Left lung (tissue), 10 donors: Measurements from ENCODE around the gene TSPOAP1. TPM values are rescaled to one million over a fixed set of nuclear protein-coding genes. Genes with fewer than 3 reads are reported as not detected.

ENCODE experiments used
- ATAC-seq: fragments of 200-7000 bp; cut with Tn5 transposase; one replicate; pipeline ENCODE4 v1.9.1; 2020; ENCODE audit warnings: moderate library complexity
- DNase-seq, 4 donors: peaks; one replicate each; pipeline ENCODE4 v3.0.0-alpha.2; 2013 to 2020
- H3K27ac ChIP-seq, 2 donors: fragments of 200-600 bp; sonication (generic) in 1 of 2; one replicate each; pipeline versions ENCODE4 v1.5.0 to v1.8.0; 2020 to 2021
- H3K27me3 ChIP-seq, 2 donors: fragments of 200-600 bp; sonication (generic) in 1 of 2; one replicate each; pipeline versions ENCODE4 v1.5.0 to v1.8.0; 2020 to 2021
- H3K36me3 ChIP-seq, 2 donors: fragments of 200-600 bp; sonication (generic) in 1 of 2; one replicate each; pipeline versions ENCODE4 v1.5.0 to v1.8.0; 2020 to 2021
- H3K4me1 ChIP-seq, 2 donors: fragments of 200-600 bp; one replicate each; pipeline ENCODE4 v1.8.0; 2021
- H3K4me3 ChIP-seq, 2 donors: fragments of 200-600 bp; sonication (generic) in 1 of 2; one replicate each; pipeline versions ENCODE4 v1.5.0 to v1.8.0; 2020 to 2021; ENCODE audit warnings: mild to moderate bottlenecking in 1 of 2
- H3K9me3 ChIP-seq, 2 donors: fragments of 200-600 bp; sonication (generic) in 1 of 2; one replicate each; pipeline versions ENCODE4 v1.5.0 to v1.8.0; 2020 to 2021
- CTCF ChIP-seq, 2 donors: fragments of 200-600 bp; sonication (generic) in 1 of 2; IDR thresholded peaks; one replicate each; pipeline versions ENCODE4 v1.5.0 to v1.8.0; 2021; ENCODE audit warnings: antibody characterized with exemption in 2 of 2
- intact Hi-C, 2 donors: fragments of 100-400 bp; cut with DNase I; formaldehyde crosslinking; loops; one replicate each; pipeline versions ENCODE4 v1.11.2 to v1.14.2; 2022
- polyA plus RNA-seq, 6 donors: library from polyadenylated mRNA; unstranded; fragments of 120-200 nt; gene quantifications; one replicate each; pipeline ENCODE4 v1.2.1, GENCODE V29; 2013; ENCODE audit not compliant: insufficient read length in 6 of 6
- total RNA-seq, 2 donors: library from RNA; stranded (reverse); fragmentation: NEBNext Ultra II Directional; extraction: Animal tissue kit (Norgen Biotek cat#: 25700); gene quantifications; one replicate each; pipeline ENCODE4 v1.2.1, GENCODE V29; 2021
- donor health status: DM: no; HTN: yes; CAD: no.
- donor health status: DM: no; HTN: no; CAD: no.

TSPOAP1 gene
- total and polyA plus RNA-seq, 8 donors = 7.9 to 65.0 (median 52.7) TPM

GRCh38 chr17:58335061-58335731 lies 6.6 kb upstream of the TSPOAP1 start:
- no peak for ATAC-seq
- Histone ChIP-seq H3K36me3 (peaks cover 0 to 9% of the 10 kb centered on the region in 2 donors), H3K27ac (peak overlapping the region; percentile 92 to 100), H3K9me3 (no peaks in the 10 kb centered on the region), H3K27me3 (peaks cover 0 to 13% of the 10 kb centered on the region in 2 donors), H3K4me3 (peak overlapping the region in 1 of 2 donors; percentile 4), H3K4me1 (peaks cover 15 to 65% of the 10 kb centered on the region in 2 donors)
- TF ChIP-seq CTCF (IDR thresholded peaks at IDR 0.05) = no peak
- no peak for DNase-seq
- intact Hi-C loops = no loop called here

GRCh38 chr17:58334661-58335060 lies 6.1 kb upstream of the TSPOAP1 start:
- Histone ChIP-seq H3K27ac (peak overlapping the region in 1 of 2 donors; percentile 100), H3K4me1 (peaks cover 15 to 62% of the 10 kb centered on the region in 2 donors), H3K27me3 (peaks cover 0 to 13% of the 10 kb centered on the region in 2 donors), H3K4me3 (no peak overlapping the region), H3K36me3 (peaks cover 0 to 9% of the 10 kb centered on the region in 2 donors), H3K9me3 (no peaks in the 10 kb centered on the region)
- no peak for TF ChIP-seq CTCF (IDR thresholded peaks at IDR 0.05)
- DNase-seq = no peak
- intact Hi-C loops = no loop called here
- no peak for ATAC-seq

- no peak for TF ChIP-seq CTCF (IDR thresholded peaks at IDR 0.05)
- H3K4me1 ChIP-seq = peaks cover 15 to 62% of the 10 kb centered on the region in 2 donors
- DNase-seq (no peak), ATAC-seq (no peak)
- H3K36me3 ChIP-seq = peaks cover 0 to 9% of the 10 kb centered on the region in 2 donors
- H3K27me3 ChIP-seq = peaks cover 0 to 16% of the 10 kb centered on the region in 2 donors
- intact Hi-C loops = no loop called here
- no peaks in the 10 kb centered on the region for H3K9me3 ChIP-seq
- peak overlapping the region; percentile 39 to 100 for H3K27ac ChIP-seq
- H3K4me3 ChIP-seq = peak overlapping the region in 1 of 2 donors; percentile 86
Measured at GRCh38 chr17:58334256-58334655, 5.7 kb upstream of the TSPOAP1 start.

GRCh38 chr17:58333736-58334207 lies 5.2 kb upstream of the TSPOAP1 start:
- peak overlapping the region in 1 of 2 donors; percentile 86 for H3K4me3 ChIP-seq
- H3K4me1 ChIP-seq = peaks cover 15 to 57% of the 10 kb centered on the region in 2 donors
- intact Hi-C loops = no loop called here

More at GRCh38 chr17:58333736-58334207, 5.2 kb upstream of the TSPOAP1 start:
- Histone ChIP-seq H3K9me3 (no peaks in the 10 kb centered on the region), H3K36me3 (peaks cover 0 to 9% of the 10 kb centered on the region in 2 donors), H3K27me3 (peaks cover 0 to 20% of the 10 kb centered on the region in 2 donors), H3K27ac (peak overlapping the region; percentile 39 to 100)
- TF ChIP-seq CTCF (IDR thresholded peaks at IDR 0.05) = no peak
- DNase-seq (no peak), ATAC-seq (no peak)
